K562 (cell line): ENCODE measurements around the gene SNX15. TPM values are rescaled to one million over a fixed set of nuclear protein-coding genes. Genes with fewer than 3 reads are reported as not detected.

Experiments
- BMI1 ChIP-seq: fragments of 150-350 bp; IDR thresholded peaks from 2 replicates; pipeline ENCODE4 v1.6.1; 2014; ENCODE audit warnings: low read length
- BRF1 ChIP-seq: IDR thresholded peaks from 3 replicates; pipeline ENCODE4 v1.6.1; 2011; ENCODE audit warnings: borderline replicate concordance, mild to moderate bottlenecking; ENCODE audit not compliant: insufficient read length; ENCODE audit errors: extremely low read depth
- CEBPB ChIP-seq: fragments of 450-650 bp; IDR thresholded peaks from 2 replicates; pipeline ENCODE4 v1.6.1; 2016; ENCODE audit warnings: missing genetic modification characterization, missing compliant biosample characterization
- CEBPG ChIP-seq, 3 experiments: fragments of 200-800 bp in 1 of 3; sonication (Bioruptor generic) in 1 of 3; sonication (generic) in 1 of 3; formaldehyde crosslinking in 1 of 3; IDR thresholded peaks in 2 of 3; conservative IDR thresholded peaks in 1 of 3; 2 replicates each; pipeline versions ENCODE4 v1.6.1 to v1.8.0; 2016 to 2022; ENCODE audit warnings: missing compliant biosample characterization in 2 of 3, missing genetic modification characterization in 2 of 3, mild to moderate bottlenecking in 1 of 3, missing genetic modification reagents in 1 of 3
- CSDE1 ChIP-seq, 2 experiments: fragments of 450-650 bp; IDR thresholded peaks; 2 replicates each; pipeline ENCODE4 v1.6.1; 2016; ENCODE audit warnings: mild to moderate bottlenecking in 1 of 2
- MEF2D ChIP-seq: conservative IDR thresholded peaks from 2 replicates; pipeline ENCODE4 v1.6.1; 2016; ENCODE audit warnings: low read depth, missing genetic modification characterization, missing compliant biosample characterization
- NR2C2 ChIP-seq, 2 experiments: fragments of 200-800 bp in 1 of 2; sonication (Bioruptor generic) in 1 of 2; sonication (generic) in 1 of 2; formaldehyde crosslinking in 1 of 2; IDR thresholded peaks; 2 replicates each; pipeline versions ENCODE4 v1.6.1 to v1.8.0; 2016 to 2022; ENCODE audit warnings: mild to moderate bottlenecking in 1 of 2, missing compliant biosample characterization in 1 of 2, missing genetic modification characterization in 1 of 2, missing genetic modification reagents in 1 of 2
- POLR2B ChIP-seq: fragments of 450-650 bp; IDR thresholded peaks from 2 replicates; pipeline ENCODE4 v1.6.1; 2018; ENCODE audit warnings: low read depth; ENCODE audit not compliant: partially characterized antibody
- RAD51 ChIP-seq: fragments of 450-650 bp; IDR thresholded peaks from 2 replicates; pipeline ENCODE4 v1.7.1; 2016; ENCODE audit warnings: low read depth, mild to moderate bottlenecking, borderline replicate concordance
- RCOR1 ChIP-seq, 2 experiments: IDR thresholded peaks; 2 replicates each; pipeline ENCODE4 v1.6.1; 2012; ENCODE audit warnings: low read depth in 2 of 2, low read length in 2 of 2, borderline replicate concordance in 1 of 2, improper control_type of control experiment in 1 of 2
- ZEB2 ChIP-seq: fragments of 450-650 bp; IDR thresholded peaks from 2 replicates; pipeline ENCODE4 v1.6.1; 2016
- ZNF431 ChIP-seq: sonication (generic); formaldehyde crosslinking; IDR thresholded peaks from 2 replicates; pipeline ENCODE4 v1.8.0; 2022; ENCODE audit warnings: mild to moderate bottlenecking, missing genetic modification reagents
- polyA plus RNA-seq, 8 experiments: library from polyadenylated mRNA; depleted of rRNA in 4 of 8; stranded (reverse) in 5 of 8; unstranded in 3 of 8; fragments of >200 nt; fragmentation: Nextera tagmentation in 2 of 8; fragmentation: Illumina TruSeq in 1 of 8; extraction: Ambion mirVana in 2 of 8; extraction: Trizol in 1 of 8; gene quantifications; 2 replicates each; pipeline versions ENCODE4 v1.2.1 to v1.2.3, GENCODE V29; 2011 to 2014; ENCODE audit warnings: inconsistent platforms in 1 of 8, missing spikeins in 1 of 8
- total RNA-seq, 7 experiments: library from RNA; depleted of rRNA in 6 of 7; stranded (reverse); fragments of >200 nt in 6 of 7; fragmentation: Illumina TruSeq in 2 of 7; extraction: Trizol in 2 of 7; gene quantifications; 2 replicates each; pipeline versions ENCODE4 v1.2.1 to v1.2.3, GENCODE V29; 2011 to 2021; ENCODE audit warnings: low replicate concordance in 1 of 7
- TF ChIP-seq, protein P1 (sequence below): fragments of 450-650 bp; IDR thresholded peaks from 2 replicates; pipeline ENCODE4 v1.6.1; 2016; ENCODE audit warnings: mild to moderate bottlenecking, moderate library complexity
- TF ChIP-seq, protein P2 (sequence below): fragments of 450-650 bp; conservative IDR thresholded peaks from 2 replicates; pipeline ENCODE4 v1.6.1; 2016; ENCODE audit warnings: missing genetic modification characterization, low read depth, mild to moderate bottlenecking, missing compliant biosample characterization, moderate library complexity

The SNX15 gene
- total and polyA plus RNA-seq, 9 of the 15 experiments (the other 6 are each of a cell fraction or from before 2014, with no cell fraction given) = 1.8 to 27.8 (median 15.2) TPM

DNA sequence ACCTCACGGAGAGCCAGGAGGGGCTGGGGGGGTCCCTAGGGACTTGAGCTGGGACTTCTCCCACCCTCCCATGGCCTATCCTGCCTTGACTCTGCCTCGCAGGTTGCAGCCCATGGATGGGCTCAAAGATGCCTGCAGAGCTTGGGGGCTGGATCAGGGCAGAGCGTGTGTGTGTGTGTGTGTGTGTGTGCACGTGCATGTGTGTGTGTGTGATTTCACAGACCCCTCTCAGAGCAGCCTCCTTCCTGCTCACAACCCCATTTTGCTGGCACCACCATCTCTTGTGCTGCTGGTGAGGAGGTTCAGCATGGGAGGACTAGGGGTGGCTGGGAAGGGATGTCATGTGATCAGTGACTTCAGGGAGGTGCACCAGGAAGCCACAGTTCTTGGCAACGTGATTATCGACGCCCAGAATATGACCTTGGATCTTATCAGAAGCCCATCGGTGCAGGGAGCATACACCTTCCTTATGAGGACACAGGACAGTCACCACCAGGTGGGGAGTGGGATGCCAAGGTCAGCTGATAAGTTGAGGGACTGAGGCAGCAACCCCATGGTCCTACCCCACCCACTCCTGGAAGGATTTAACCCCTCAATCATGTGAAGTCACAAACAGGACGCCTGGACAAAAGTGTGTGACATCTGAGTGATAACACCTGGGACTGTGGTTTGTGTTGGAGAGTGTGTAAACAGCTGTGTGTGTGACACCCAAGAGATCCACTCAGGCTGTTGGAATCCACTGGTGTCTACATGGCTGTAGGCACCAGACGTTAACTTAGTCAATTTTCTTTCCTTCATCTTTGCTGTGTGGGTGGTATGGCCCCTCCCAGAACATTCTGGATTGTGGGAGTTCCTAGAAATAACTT is 33.0 kb downstream of the SNX15 start (continued):
- TF ChIP-seq, protein P1, sequence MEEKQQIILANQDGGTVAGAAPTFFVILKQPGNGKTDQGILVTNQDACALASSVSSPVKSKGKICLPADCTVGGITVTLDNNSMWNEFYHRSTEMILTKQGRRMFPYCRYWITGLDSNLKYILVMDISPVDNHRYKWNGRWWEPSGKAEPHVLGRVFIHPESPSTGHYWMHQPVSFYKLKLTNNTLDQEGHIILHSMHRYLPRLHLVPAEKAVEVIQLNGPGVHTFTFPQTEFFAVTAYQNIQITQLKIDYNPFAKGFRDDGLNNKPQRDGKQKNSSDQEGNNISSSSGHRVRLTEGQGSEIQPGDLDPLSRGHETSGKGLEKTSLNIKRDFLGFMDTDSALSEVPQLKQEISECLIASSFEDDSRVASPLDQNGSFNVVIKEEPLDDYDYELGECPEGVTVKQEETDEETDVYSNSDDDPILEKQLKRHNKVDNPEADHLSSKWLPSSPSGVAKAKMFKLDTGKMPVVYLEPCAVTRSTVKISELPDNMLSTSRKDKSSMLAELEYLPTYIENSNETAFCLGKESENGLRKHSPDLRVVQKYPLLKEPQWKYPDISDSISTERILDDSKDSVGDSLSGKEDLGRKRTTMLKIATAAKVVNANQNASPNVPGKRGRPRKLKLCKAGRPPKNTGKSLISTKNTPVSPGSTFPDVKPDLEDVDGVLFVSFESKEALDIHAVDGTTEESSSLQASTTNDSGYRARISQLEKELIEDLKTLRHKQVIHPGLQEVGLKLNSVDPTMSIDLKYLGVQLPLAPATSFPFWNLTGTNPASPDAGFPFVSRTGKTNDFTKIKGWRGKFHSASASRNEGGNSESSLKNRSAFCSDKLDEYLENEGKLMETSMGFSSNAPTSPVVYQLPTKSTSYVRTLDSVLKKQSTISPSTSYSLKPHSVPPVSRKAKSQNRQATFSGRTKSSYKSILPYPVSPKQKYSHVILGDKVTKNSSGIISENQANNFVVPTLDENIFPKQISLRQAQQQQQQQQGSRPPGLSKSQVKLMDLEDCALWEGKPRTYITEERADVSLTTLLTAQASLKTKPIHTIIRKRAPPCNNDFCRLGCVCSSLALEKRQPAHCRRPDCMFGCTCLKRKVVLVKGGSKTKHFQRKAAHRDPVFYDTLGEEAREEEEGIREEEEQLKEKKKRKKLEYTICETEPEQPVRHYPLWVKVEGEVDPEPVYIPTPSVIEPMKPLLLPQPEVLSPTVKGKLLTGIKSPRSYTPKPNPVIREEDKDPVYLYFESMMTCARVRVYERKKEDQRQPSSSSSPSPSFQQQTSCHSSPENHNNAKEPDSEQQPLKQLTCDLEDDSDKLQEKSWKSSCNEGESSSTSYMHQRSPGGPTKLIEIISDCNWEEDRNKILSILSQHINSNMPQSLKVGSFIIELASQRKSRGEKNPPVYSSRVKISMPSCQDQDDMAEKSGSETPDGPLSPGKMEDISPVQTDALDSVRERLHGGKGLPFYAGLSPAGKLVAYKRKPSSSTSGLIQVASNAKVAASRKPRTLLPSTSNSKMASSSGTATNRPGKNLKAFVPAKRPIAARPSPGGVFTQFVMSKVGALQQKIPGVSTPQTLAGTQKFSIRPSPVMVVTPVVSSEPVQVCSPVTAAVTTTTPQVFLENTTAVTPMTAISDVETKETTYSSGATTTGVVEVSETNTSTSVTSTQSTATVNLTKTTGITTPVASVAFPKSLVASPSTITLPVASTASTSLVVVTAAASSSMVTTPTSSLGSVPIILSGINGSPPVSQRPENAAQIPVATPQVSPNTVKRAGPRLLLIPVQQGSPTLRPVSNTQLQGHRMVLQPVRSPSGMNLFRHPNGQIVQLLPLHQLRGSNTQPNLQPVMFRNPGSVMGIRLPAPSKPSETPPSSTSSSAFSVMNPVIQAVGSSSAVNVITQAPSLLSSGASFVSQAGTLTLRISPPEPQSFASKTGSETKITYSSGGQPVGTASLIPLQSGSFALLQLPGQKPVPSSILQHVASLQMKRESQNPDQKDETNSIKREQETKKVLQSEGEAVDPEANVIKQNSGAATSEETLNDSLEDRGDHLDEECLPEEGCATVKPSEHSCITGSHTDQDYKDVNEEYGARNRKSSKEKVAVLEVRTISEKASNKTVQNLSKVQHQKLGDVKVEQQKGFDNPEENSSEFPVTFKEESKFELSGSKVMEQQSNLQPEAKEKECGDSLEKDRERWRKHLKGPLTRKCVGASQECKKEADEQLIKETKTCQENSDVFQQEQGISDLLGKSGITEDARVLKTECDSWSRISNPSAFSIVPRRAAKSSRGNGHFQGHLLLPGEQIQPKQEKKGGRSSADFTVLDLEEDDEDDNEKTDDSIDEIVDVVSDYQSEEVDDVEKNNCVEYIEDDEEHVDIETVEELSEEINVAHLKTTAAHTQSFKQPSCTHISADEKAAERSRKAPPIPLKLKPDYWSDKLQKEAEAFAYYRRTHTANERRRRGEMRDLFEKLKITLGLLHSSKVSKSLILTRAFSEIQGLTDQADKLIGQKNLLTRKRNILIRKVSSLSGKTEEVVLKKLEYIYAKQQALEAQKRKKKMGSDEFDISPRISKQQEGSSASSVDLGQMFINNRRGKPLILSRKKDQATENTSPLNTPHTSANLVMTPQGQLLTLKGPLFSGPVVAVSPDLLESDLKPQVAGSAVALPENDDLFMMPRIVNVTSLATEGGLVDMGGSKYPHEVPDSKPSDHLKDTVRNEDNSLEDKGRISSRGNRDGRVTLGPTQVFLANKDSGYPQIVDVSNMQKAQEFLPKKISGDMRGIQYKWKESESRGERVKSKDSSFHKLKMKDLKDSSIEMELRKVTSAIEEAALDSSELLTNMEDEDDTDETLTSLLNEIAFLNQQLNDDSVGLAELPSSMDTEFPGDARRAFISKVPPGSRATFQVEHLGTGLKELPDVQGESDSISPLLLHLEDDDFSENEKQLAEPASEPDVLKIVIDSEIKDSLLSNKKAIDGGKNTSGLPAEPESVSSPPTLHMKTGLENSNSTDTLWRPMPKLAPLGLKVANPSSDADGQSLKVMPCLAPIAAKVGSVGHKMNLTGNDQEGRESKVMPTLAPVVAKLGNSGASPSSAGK = peak; percentile 96
- no peak for TF ChIP-seq CEBPB (tag)
- 0 out of 2 replicates have a peak, but pooled peaks have one; percentile 22 for TF ChIP-seq ZEB2
- TF ChIP-seq RAD51 = peak; percentile 71; the same call in 1 of the 2 replicates
- no peak for TF ChIP-seq BRF1
- TF ChIP-seq CEBPG (CRISPR knock-in tag; IDR thresholded peaks at IDR 0.05) = no peak
- no peak for TF ChIP-seq CEBPG (tag; conservative IDR thresholded peaks at IDR 0.05 in 1 of 2, IDR thresholded peaks at IDR 0.05 in 1 of 2)
- TF ChIP-seq, protein P2, sequence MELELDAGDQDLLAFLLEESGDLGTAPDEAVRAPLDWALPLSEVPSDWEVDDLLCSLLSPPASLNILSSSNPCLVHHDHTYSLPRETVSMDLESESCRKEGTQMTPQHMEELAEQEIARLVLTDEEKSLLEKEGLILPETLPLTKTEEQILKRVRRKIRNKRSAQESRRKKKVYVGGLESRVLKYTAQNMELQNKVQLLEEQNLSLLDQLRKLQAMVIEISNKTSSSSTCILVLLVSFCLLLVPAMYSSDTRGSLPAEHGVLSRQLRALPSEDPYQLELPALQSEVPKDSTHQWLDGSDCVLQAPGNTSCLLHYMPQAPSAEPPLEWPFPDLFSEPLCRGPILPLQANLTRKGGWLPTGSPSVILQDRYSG (tag) = 0 out of 2 replicates have a peak, but pooled peaks have one; percentile 52
- TF ChIP-seq BMI1 = no peak
- peak; percentile 40; the same call in 1 of the 2 replicates for TF ChIP-seq ZNF431 (CRISPR knock-in tag)
- no peak for TF ChIP-seq NR2C2 (CRISPR knock-in tag; IDR thresholded peaks at IDR 0.05)
- TF ChIP-seq NR2C2 (tag; IDR thresholded peaks at IDR 0.05) = peak; percentile 53
- no peak for TF ChIP-seq CSDE1 (IDR thresholded peaks at IDR 0.05)
- no peak for TF ChIP-seq POLR2B
- no peak for TF ChIP-seq RCOR1 (IDR thresholded peaks at IDR 0.05; ENCODE audit: borderline replicate concordance in 1 of 2, low read depth in 2 of 2, low read length in 2 of 2)
- TF ChIP-seq MEF2D (tag) = 0 out of 2 replicates have a peak, but pooled peaks have one; percentile 39
